Aorta (tissue), 5 donors: ENCODE data around the gene CCDC194. TPM values are rescaled to one million over a fixed set of nuclear protein-coding genes. Genes with fewer than 3 reads are reported as not detected.

Source experiments
- ATAC-seq: fragments of 200-7000 bp; cut with Tn5 transposase; one replicate; pipeline ENCODE4 v1.9.1; 2022; ENCODE audit warnings: moderate library complexity; ENCODE audit not compliant: low FRiP score
- DNase-seq, 2 donors: peaks; one replicate each; pipeline ENCODE4 v3.0.0-alpha.2; 2020
- H3K27ac ChIP-seq, 2 donors: one replicate each; pipeline ENCODE4 v1.5.1; 2013; ENCODE audit warnings: low read length in 2 of 2, mild to moderate bottlenecking in 2 of 2, moderate library complexity in 2 of 2, control low read depth in 1 of 2, inconsistent platforms in 1 of 2, low read depth in 1 of 2
- H3K27me3 ChIP-seq, 2 donors: one replicate each; pipeline ENCODE4 v1.6.1; 2013; ENCODE audit warnings: control low read depth in 1 of 2, low read length in 1 of 2, mild to moderate bottlenecking in 1 of 2, moderate library complexity in 1 of 2; ENCODE audit not compliant: insufficient read depth in 2 of 2, control insufficient read depth in 1 of 2
- H3K36me3 ChIP-seq, 2 donors: one replicate each; pipeline ENCODE4 v1.6.1; 2013; ENCODE audit warnings: control low read depth in 1 of 2, low read length in 1 of 2, mild to moderate bottlenecking in 1 of 2; ENCODE audit not compliant: insufficient read depth in 2 of 2, control insufficient read depth in 1 of 2
- H3K4me1 ChIP-seq, 2 donors: one replicate each; pipeline ENCODE4 v1.6.1; 2013; ENCODE audit warnings: low read length in 2 of 2, control low read depth in 1 of 2, mild to moderate bottlenecking in 1 of 2, moderate library complexity in 1 of 2; ENCODE audit not compliant: insufficient read depth in 2 of 2, control insufficient read depth in 1 of 2
- H3K4me3 ChIP-seq, 2 donors: one replicate each; pipeline ENCODE4 v1.5.1; 2013; ENCODE audit warnings: low read length in 2 of 2, control low read depth in 1 of 2, mild to moderate bottlenecking in 1 of 2
- H3K9me3 ChIP-seq: one replicate; pipeline ENCODE4 v1.6.1; 2013; ENCODE audit warnings: mild to moderate bottlenecking, low read length; ENCODE audit not compliant: control insufficient read depth
- WGBS, 2 donors: extraction: QIAGEN DNeasy Blood & Tissue Kit; methylation state at CpG; one replicate each; pipeline ENCODE4 v1.1.7; 2013; 5-methylcytosine and 5-hydroxymethylcytosine counted together
- intact Hi-C, 2 donors: fragments of 100-400 bp; cut with DNase I; formaldehyde crosslinking; loops; one replicate each; pipeline versions ENCODE4 v1.14.2 to v1.15.0; 2022
- long read RNA-seq, 2 donors: library from polyadenylated mRNA; unstranded; transcript quantifications; one replicate each; pipeline ENCODE4 v2.0.0, GENCODE V29; 2020 to 2021
- polyA plus RNA-seq, 2 donors: library from polyadenylated mRNA; stranded (reverse); fragments of 200-250 nt; gene quantifications; one replicate each; pipeline ENCODE4 v1.2.3, GENCODE V29; 2013
- total RNA-seq, 2 donors: library from RNA; stranded (reverse); fragmentation: NEBNext Ultra II Directional; extraction: Animal tissue kit (Norgen Biotek cat#: 25700); gene quantifications; one replicate each; pipeline ENCODE4 v1.2.1, GENCODE V29; 2021
- donor health status: healthy with polysubstance abuse.
- donor health status: Bipolar disorder and iron deficiency.
- donor health status: DM: no; HTN: no; CAD: no.
- donor health status: DM: no; HTN: no; CAD: no.
- donor health status: DM: yes; HTN: yes; CAD: no.

CCDC194 gene
- 1 to 10 TPM in 1 of 2 donors, under 1 TPM in 1; 0.71 to 1.7 TPM for total RNA-seq
- polyA plus RNA-seq, result not detected
- long read RNA-seq, donor 1, result 0 reads
- long read RNA-seq, donor 2, result 0 reads

- intact Hi-C loops, result loop anchor here in 1 of 2 donors (5.0 kb wide), 1 partner anchor 92 kb away; the partner anchor contains the start of gene ABHD8
Observed at GRCh38 chr19:17393914-17394313, at the start of gene CCDC194. Gene CCDC194 (minus strand): TSS chr19:17394196. CDS start chr19:17394158, 38 bp downstream.

GRCh38 chr19:17441241-17442021 lies 47.4 kb upstream of the CCDC194 start:
- no peak overlapping the region for H3K4me3 ChIP-seq
- no peaks in the 10 kb centered on the region for H3K27me3 ChIP-seq
- no peak overlapping the region for H3K27ac ChIP-seq
- intact Hi-C loops, result no loop called here
- 42 to 54% methylated on average over 8 of the region's 8 CpGs for WGBS, 2 donors
- H3K4me1 ChIP-seq, result no peaks in the 10 kb centered on the region
- no peaks in the 10 kb centered on the region for H3K36me3 ChIP-seq
- DNase-seq, result no peak
- no peaks in the 10 kb centered on the region for H3K9me3 ChIP-seq
- ATAC-seq, result no peak

More at GRCh38 chr19:17393914-17394313, at the start of gene CCDC194:
- ATAC-seq (no peak), DNase-seq (no peak)
- no peaks in the 10 kb centered on the region for H3K4me1 ChIP-seq
- H3K27me3 ChIP-seq, result no peaks in the 10 kb centered on the region
- H3K9me3 ChIP-seq, result no peaks in the 10 kb centered on the region
- H3K36me3 ChIP-seq, result no peaks in the 10 kb centered on the region
- no peak within 1 kb of the TSS for H3K27ac ChIP-seq
- H3K4me3 ChIP-seq, result no peak within 1 kb of the TSS
- 18 to 22% methylated on average over 35 to 41 of the region's 41 CpGs for WGBS, 2 donors

GRCh38 chr19:17436874-17437267 lies 42.9 kb upstream of the CCDC194 start:
- intact Hi-C loops, result no loop called here
- Histone ChIP-seq H3K4me3 (no peak overlapping the region), H3K27ac (no peak overlapping the region), H3K9me3 (no peaks in the 10 kb centered on the region), H3K36me3 (no peaks in the 10 kb centered on the region), H3K4me1 (no peaks in the 10 kb centered on the region), H3K27me3 (no peaks in the 10 kb centered on the region)
- ATAC-seq, result no peak
- no peak for DNase-seq
- 78 to 81% methylated on average over 7 of the region's 7 CpGs for WGBS, 2 donors

- Histone ChIP-seq H3K27ac (no peak overlapping the region), H3K27me3 (no peaks in the 10 kb centered on the region), H3K9me3 (no peaks in the 10 kb centered on the region), H3K4me3 (no peak overlapping the region), H3K4me1 (no peaks in the 10 kb centered on the region), H3K36me3 (no peaks in the 10 kb centered on the region)
- WGBS, 2 donors, result 96 to 97% methylated on average over 25 of the region's 25 CpGs
- no peak for ATAC-seq
- DNase-seq, result no peak
- intact Hi-C loops, result no loop called here
Observed at GRCh38 chr19:17436094-17436873, 42.3 kb upstream of the CCDC194 start.

- WGBS, 2 donors, result 87 to 91% methylated on average over 7 of the region's 7 CpGs
- Histone ChIP-seq H3K4me1 (no peaks in the 10 kb centered on the region), H3K27ac (no peak overlapping the region), H3K36me3 (no peaks in the 10 kb centered on the region), H3K9me3 (no peaks in the 10 kb centered on the region), H3K4me3 (no peak overlapping the region), H3K27me3 (no peaks in the 10 kb centered on the region)
- ATAC-seq (no peak), DNase-seq (no peak)
- intact Hi-C loops, result no loop called here
Observed at GRCh38 chr19:17435218-17435617, 41.2 kb upstream of the CCDC194 start.

GRCh38 chr19:17431417-17431816 lies 37.4 kb upstream of the CCDC194 start:
- Histone ChIP-seq H3K27me3 (no peaks in the 10 kb centered on the region), H3K36me3 (no peaks in the 10 kb centered on the region), H3K4me1 (no peaks in the 10 kb centered on the region), H3K27ac (no peak overlapping the region), H3K4me3 (no peak overlapping the region), H3K9me3 (no peaks in the 10 kb centered on the region)
- intact Hi-C loops, result no loop called here
- ATAC-seq (no peak), DNase-seq (no peak)
- WGBS, 2 donors, result 91 to 92% methylated on average over 7 of the region's 7 CpGs

GRCh38 chr19:17429641-17430113 lies 35.7 kb upstream of the CCDC194 start:
- ATAC-seq (no peak), DNase-seq (no peak)
- 75 to 76% methylated on average over 17 of the region's 17 CpGs for WGBS, 2 donors
- H3K36me3 ChIP-seq, result no peaks in the 10 kb centered on the region
- H3K27me3 ChIP-seq, result no peaks in the 10 kb centered on the region
- H3K27ac ChIP-seq, result no peak overlapping the region
- no peaks in the 10 kb centered on the region for H3K9me3 ChIP-seq
- no peaks in the 10 kb centered on the region for H3K4me1 ChIP-seq
- no peak overlapping the region for H3K4me3 ChIP-seq
- intact Hi-C loops, result no loop called here

GRCh38 chr19:17424743-17425365 lies 30.9 kb upstream of the CCDC194 start:
- peak in 1 of 2 donors; percentile 79 for DNase-seq
- no peaks in the 10 kb centered on the region for H3K36me3 ChIP-seq
- H3K9me3 ChIP-seq, result no peaks in the 10 kb centered on the region
- H3K4me1 ChIP-seq, result no peaks in the 10 kb centered on the region
- H3K27me3 ChIP-seq, result no peaks in the 10 kb centered on the region
- no peak overlapping the region for H3K4me3 ChIP-seq
- intact Hi-C loops, result no loop called here
- peak; percentile 15 for ATAC-seq
- WGBS, 2 donors, result 19 to 22% methylated on average over 27 of the region's 27 CpGs
- no peak overlapping the region for H3K27ac ChIP-seq
